Left ventricle myocardium inferior (tissue), 1 donor: ENCODE results near the gene ERO1A. TPM values are rescaled to one million over a fixed set of nuclear protein-coding genes. Genes with fewer than 3 reads are reported as not detected.
"Not testable (repeated sequence)": the region's sequence is repeated elsewhere in the genome, so short reads cannot be mapped to it uniquely, and the experiment has no call there.

Source experiments
- DNase-seq: peaks from one replicate; pipeline ENCODE4 v3.0.0-alpha.2; 2020
- H3K27ac ChIP-seq: fragments of 200-600 bp; replicated peaks from 2 replicates; pipeline ENCODE4 v1.8.0; 2021
- H3K27me3 ChIP-seq: fragments of 200-600 bp; 2 replicates; pipeline ENCODE4 v1.8.0; 2021; ENCODE audit warnings: low read depth
- H3K36me3 ChIP-seq: fragments of 200-600 bp; 2 replicates; pipeline ENCODE4 v1.8.0; 2021
- H3K4me1 ChIP-seq: fragments of 200-600 bp; 2 replicates; pipeline ENCODE4 v1.8.0; 2021
- H3K4me3 ChIP-seq: fragments of 200-600 bp; 2 replicates; pipeline ENCODE4 v1.8.0; 2021; ENCODE audit warnings: mild to moderate bottlenecking, moderate library complexity
- H3K9me3 ChIP-seq: fragments of 200-600 bp; replicated peaks from 2 replicates; pipeline ENCODE4 v1.8.0; 2021
- intact Hi-C: fragments of 100-400 bp; cut with micrococcal nuclease; formaldehyde crosslinking; loops from one replicate; pipeline ENCODE4 v1.11.0; 2022
- total RNA-seq: library from RNA; stranded (reverse); fragmentation: NEBNext Ultra II Directional; extraction: Animal tissue kit (Norgen Biotek cat#: 25700); gene quantifications from one replicate; pipeline ENCODE4 v1.2.1, GENCODE V29; 2021
- TF ChIP-seq, protein P1 (sequence below): fragments of 200-600 bp; IDR thresholded peaks from 2 replicates; pipeline ENCODE4 v1.8.0; 2021; ENCODE audit warnings: antibody characterized with exemption, mild to moderate bottlenecking, borderline replicate concordance
- donor health status: DM: no; HTN: yes; CAD: no; lungs with severe emphysema.

ERO1A gene
- total RNA-seq, 1 donor from 2014 or later: 14.6 TPM

DNA sequence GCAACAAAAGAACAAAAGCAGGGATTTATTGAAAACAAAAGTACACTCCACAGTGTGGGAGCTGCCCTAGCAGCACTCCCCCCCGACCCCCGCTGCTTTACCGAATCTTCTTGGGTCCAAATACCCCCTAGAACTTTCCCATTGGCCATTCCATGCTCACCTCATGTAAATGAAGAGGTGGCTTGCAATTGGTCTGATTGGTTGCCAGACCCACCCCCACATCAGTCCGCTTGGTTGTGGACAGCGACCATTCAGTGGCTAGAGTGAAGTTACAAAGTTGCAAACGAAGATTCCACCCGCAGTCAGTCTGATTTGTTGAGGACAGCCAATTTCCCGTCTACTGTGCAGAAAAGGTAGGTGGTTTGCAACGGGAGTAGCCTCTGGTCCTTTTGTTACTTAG is 38.5 kb upstream of the ERO1A start:
- intact Hi-C loops: no loop called here
- Histone ChIP-seq H3K4me1 (peaks cover 41% of the 10 kb centered on the region), H3K27ac (no peak overlapping the region), H3K4me3 (no peak overlapping the region), H3K9me3 (no peaks in the 10 kb centered on the region), H3K36me3 (peaks cover 14% of the 10 kb centered on the region), H3K27me3 (no peaks in the 10 kb centered on the region)
- TF ChIP-seq, protein P1, sequence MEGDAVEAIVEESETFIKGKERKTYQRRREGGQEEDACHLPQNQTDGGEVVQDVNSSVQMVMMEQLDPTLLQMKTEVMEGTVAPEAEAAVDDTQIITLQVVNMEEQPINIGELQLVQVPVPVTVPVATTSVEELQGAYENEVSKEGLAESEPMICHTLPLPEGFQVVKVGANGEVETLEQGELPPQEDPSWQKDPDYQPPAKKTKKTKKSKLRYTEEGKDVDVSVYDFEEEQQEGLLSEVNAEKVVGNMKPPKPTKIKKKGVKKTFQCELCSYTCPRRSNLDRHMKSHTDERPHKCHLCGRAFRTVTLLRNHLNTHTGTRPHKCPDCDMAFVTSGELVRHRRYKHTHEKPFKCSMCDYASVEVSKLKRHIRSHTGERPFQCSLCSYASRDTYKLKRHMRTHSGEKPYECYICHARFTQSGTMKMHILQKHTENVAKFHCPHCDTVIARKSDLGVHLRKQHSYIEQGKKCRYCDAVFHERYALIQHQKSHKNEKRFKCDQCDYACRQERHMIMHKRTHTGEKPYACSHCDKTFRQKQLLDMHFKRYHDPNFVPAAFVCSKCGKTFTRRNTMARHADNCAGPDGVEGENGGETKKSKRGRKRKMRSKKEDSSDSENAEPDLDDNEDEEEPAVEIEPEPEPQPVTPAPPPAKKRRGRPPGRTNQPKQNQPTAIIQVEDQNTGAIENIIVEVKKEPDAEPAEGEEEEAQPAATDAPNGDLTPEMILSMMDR: no peak
- DNase-seq: no peak

- no peak for DNase-seq
- peaks cover 34% of the 10 kb centered on the region for H3K4me1 ChIP-seq
- H3K4me3 ChIP-seq: peak overlapping the region; percentile 99
- peaks cover 44% of the 10 kb centered on the region for H3K36me3 ChIP-seq
- TF ChIP-seq, protein P1: no peak
- no peaks in the 10 kb centered on the region for H3K9me3 ChIP-seq
- intact Hi-C loops: no loop called here
- H3K27ac ChIP-seq: peak overlapping the region; percentile 94
- no peaks in the 10 kb centered on the region for H3K27me3 ChIP-seq
Observed at GRCh38 chr14:52730709-52731111, 35.4 kb upstream of the ERO1A start.

DNA sequence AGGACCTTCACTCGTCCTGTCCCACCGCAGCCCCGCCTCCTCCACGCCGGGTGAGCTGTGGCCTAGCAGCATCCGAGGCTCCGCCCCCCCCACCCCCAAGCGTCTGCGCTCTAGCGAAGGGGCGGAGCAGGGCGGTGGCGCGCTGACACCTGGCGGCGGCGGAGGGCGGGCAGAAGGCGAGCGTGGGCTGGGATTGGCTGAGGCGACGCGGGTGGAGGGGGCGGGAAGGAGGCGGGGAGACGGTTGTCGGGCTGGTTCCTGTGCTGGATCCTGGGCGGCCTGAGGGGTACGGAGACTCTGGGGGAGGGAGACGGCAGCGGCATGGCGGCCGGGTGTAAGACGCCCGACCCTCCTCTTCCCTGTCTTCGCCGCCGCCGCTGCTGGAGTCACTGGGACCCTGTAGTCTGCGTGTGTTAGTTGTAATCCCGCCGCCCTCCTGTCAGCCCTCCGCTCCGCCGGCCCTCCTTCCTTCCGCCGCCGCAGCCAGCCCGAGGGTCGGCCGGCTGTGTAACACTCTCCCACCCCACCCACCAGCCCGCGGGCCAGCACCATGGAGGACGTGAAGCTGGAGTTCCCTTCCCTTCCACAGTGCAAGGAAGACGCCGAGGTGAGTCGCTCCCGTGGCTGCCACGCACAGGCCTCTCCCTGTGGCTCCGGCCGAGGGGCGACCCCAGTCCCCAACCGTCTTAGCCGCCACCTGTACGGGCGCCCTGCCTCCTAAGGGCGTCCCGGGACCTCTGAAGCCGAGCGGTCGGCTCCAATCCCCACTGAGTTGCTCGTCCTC is 34.8 kb upstream of the ERO1A start, which contains the start of gene STYX:
TSS of gene STYX (plus strand) at position 242 of the 784 bp plus-strand sequence. CDS start at position 551, 309 bp downstream.
- H3K27ac ChIP-seq: peak within 1 kb of the TSS; percentile 94
- intact Hi-C loops: no loop called here
- DNase-seq: peak; percentile 99
- peaks cover 50% of the 10 kb centered on the region for H3K36me3 ChIP-seq
- no peaks in the 10 kb centered on the region for H3K9me3 ChIP-seq
- H3K4me3 ChIP-seq: peak within 1 kb of the TSS; percentile 99
- peaks cover 28% of the 10 kb centered on the region for H3K4me1 ChIP-seq
- no peaks in the 10 kb centered on the region for H3K27me3 ChIP-seq
- TF ChIP-seq, protein P1: peak; percentile 47

GRCh38 chr14:52729585-52729924 is 34.2 kb upstream of the ERO1A start:
- TF ChIP-seq, protein P1: no peak
- peak overlapping the region; percentile 99 for H3K4me3 ChIP-seq
- H3K27ac ChIP-seq: peak overlapping the region; percentile 94
- intact Hi-C loops: no loop called here
- no peaks in the 10 kb centered on the region for H3K9me3 ChIP-seq
- peaks cover 56% of the 10 kb centered on the region for H3K36me3 ChIP-seq
- H3K27me3 ChIP-seq: no peaks in the 10 kb centered on the region
- peaks cover 26% of the 10 kb centered on the region for H3K4me1 ChIP-seq
- no peak for DNase-seq

GRCh38 chr14:52729035-52729434 is 33.7 kb upstream of the ERO1A start:
- peaks cover 56% of the 10 kb centered on the region for H3K36me3 ChIP-seq
- H3K27me3 ChIP-seq, H3K4me3 ChIP-seq, DNase-seq, intact Hi-C loops, H3K9me3 ChIP-seq: not testable (repeated sequence)
- peaks cover 31% of the 10 kb centered on the region for H3K4me1 ChIP-seq
- peak overlapping the region; percentile 94 for H3K27ac ChIP-seq

DNA sequence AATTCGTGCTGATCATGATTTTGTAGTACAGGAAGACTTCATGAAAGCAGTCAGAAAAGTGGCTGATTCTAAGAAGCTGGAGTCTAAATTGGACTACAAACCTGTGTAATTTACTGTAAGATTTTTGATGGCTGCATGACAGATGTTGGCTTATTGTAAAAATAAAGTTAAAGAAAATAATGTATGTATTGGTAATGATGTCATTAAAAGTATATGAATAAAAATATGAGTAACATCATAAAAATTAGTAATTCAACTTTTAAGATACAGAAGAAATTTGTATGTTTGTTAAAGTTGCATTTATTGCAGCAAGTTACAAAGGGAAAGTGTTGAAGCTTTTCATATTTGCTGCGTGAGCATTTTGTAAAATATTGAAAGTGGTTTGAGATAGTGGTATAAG is 32.2 kb upstream of the ERO1A start:
- H3K36me3 ChIP-seq: peaks cover 65% of the 10 kb centered on the region
- DNase-seq, intact Hi-C loops, H3K27ac ChIP-seq, H3K4me3 ChIP-seq, H3K27me3 ChIP-seq, H3K9me3 ChIP-seq: not testable (repeated sequence)
- H3K4me1 ChIP-seq: peaks cover 41% of the 10 kb centered on the region
